Activated T-cell treated with anti-CD3 and anti-CD28 coated beads, Interleukin-2, amount 50 U/mL, for 48 hours (primary cell): ENCODE data around the gene QPRT.
A peak's percentile ranks its signal among the peaks of the same experiment; 100 is the strongest.
"Not testable (repeated sequence)": the region's sequence is repeated elsewhere in the genome, so short reads cannot be mapped to it uniquely, and the experiment has no call there.

Source experiments
- DNase-seq, 2 experiments: peaks; one replicate each; pipeline ENCODE4 v3.0.0-alpha.2; 2020

QPRT gene

DNA sequence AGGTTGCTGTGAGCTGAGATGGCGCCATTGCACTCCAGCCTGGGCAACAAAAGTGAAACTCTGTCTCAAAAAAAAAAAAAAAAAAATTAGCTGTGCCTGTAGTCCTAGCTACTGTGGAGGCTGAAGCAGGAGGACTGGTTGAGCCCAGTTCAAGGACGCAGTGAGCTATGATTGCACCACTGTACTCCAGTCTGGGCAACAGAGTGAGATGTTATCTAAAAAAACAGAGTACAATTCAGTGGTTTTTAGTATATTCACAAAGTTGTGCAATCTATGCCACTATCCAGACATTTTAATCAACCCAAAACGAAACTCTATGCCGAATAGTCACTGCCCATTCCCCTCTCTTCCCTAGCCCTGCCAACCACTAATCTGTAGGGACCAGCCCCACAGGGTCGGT is 41.7 kb downstream of the QPRT start:
- DNase-seq = no peak

DNA sequence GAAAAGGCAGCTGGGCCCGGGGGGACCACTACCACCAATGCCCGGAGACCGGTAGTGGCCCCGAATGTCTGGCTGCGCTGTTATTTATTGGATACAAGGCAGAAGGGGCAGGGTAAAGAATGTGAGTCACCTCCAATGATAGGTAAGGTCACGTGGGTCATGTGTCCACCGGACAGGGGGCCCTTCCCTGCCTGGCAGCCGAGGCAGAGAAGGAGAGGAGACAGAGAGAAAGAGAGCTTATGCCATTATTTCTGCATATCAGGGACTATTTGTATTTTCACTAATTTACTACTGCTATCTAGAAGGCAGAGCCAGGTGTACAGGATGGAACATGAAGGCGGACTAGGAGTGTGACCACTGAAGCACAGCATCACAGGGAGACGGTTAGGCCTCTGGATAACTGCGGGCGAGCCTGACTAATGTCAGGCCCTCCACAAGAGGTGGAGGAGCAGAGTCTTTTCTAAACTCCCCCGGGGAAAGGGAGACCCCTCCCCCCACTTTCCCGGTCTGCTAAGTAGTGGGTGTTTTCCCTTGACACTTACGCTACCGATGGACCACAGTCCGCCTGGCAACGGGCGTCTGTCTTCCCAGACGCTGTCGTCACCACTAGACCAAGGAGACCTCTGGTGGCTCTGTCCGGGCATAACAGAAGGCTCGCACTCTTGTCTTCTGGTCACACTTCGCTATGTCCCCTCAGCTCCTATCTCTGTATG is 42.3 kb downstream of the QPRT start:
- peak; percentile 55 to 63 for DNase-seq

DNA sequence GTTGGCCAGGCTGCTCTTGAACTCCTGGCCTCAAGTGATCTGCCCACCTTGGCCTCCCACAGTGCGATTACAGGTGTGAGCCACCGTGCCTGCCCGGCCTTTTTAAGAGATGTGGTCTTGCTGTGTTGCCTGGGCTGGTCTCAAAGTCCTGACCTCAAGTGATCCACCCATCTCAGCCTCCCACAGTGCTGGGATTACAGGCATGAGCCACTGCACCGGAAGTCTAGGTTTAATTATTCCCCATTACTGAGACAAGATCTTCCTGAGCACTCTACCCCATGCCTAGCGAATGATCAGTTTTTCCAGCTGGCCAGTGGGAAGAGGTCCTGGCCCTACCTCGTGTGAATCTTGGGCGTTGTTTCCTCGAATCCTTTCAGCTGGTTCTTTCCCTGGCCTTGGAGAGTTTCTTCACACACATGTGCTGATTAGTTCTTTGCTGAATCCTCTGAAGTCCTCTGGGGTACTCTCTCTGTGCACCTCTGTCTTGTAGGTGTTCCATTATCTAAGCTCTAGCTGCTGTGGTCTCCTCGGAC is 47.9 kb downstream of the QPRT start:
- no peak for DNase-seq

DNA sequence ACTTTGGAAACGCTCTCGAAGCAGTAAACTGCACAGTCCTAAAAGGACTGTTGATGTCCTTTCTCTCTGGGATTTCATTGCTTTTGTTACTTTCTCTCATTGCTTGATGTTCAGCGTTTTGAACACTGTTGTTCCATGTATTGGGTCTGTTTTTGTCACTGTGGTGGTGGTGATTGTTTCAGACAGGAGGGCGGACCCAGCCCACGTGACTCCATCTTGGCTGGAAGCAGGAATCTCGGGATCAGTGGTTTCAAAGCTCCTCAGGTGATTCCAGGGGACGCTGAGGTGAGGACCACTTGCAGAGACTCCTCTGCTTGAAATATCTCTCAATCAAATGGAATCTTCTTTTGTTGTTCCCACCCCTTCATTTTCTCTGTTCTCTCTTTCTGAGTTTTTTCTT is 48.5 kb downstream of the QPRT start:
- DNase-seq = no peak

DNA sequence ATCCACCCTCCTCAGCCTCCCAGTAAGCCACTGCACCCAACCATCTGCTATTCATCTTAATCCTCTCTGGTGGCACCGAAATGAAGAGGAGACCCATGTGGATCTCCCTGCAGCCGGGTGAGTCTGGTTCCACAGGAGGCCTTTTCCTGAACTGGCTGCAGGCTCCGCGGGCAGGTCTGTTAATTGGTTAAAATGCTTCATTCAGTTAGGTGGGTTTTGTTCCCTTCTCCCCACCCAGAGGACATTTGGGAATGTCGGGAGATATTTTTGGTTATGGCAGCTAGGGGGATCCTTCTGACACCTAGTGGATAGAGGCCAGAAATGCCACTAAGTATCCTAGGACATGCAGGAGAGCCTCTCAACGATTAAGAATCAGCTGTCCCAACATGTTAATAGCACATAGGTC is 50.1 kb downstream of the QPRT start:
- DNase-seq = no peak

DNA sequence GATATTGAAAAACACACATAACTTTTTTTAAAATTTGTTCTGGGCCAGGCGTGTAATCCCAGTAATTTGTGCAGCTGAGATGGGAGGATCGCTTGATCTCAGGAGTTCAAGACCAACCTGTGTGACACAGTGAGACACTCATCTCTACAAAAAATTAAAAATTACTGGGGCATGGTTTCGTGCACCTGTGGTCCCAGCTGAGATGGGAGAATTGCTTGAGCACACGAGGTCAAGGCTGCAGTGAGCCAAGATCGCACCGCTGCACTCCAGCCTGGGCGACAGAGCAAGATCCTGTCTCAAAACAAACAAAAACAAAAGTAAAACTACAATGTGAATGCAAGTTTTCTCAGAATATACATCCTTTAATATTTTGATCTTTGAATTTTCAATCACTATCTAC is 51.7 kb downstream of the QPRT start:
- no peak for DNase-seq

DNA sequence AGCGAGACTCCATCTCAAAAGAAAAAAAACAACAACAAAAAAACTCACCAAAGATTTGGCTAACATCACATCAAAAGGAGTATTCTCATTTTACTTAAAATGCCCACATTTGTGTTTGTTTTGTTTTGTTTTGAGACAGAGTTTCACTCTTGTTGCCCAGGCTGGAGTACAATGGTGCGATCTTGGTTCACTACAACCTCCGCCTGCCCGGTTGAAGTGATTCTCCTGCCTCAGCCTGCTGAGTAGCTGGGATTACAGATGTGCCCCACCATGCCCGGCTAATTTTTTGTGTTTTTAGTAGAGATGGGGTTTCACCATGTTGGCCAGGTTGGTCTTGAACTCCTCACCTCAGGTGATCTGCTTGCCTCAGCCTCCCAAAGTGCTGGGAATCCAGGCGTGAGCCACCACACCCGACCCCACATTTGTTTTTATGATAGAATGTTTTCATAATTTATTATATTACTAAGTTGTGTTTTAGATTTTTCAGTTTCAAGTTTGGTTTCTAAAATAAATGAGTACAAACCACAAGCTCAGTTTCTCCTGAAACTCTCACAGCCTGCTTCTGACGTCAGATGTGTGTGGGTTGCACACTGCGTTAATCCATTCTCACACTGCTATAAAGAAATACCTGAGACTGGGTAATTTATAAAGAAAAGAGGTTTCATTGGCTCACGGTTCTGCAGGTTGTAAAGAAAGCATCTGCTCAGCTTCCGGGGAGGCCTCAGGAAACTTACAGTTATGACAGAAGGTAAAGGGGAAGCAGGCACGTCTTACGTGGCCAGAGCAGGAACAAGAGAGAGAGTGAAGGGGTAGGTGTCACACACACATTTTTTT is 53.0 kb downstream of the QPRT start:
- peak; percentile 82 to 85 for DNase-seq

DNA sequence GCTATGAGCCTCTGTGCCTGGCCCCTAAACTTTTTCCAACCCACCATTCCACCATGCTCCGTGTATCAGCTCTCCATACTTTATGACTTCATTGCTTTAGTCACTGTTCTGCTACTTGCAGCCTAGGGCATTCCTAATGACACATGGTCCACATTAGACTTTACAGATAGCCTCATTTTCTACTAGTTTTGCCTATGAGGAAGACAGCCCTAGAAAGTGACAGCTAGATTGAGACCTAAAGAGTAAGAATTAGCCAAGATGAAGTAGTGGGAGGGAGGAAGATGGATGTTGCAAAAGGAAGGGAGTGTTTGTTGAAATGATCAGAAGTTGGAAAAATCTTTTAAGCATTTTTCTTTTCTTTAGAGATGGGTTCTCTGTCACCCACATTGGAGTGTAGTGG is 55.8 kb downstream of the QPRT start:
- DNase-seq = no peak

DNA sequence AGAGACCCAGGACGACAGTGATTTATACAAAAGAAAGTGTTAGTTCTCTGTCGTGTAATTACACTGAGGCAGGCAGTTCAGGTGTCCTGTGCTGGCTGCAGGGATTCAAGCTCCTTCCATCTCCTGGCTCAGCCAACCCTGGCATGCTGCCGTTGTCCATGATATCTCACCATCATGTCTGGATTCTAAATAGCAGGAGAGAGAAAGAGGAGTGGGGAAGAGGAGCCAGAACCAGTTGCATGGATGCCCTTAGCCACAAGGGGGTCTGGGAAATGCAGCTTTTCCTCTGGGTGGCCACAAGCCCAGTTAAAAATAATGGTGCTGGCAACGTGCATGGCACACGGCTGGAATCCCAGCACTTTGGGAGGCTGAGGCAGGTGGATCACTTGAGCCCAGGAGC is 57.1 kb downstream of the QPRT start:
- no peak for DNase-seq

DNA sequence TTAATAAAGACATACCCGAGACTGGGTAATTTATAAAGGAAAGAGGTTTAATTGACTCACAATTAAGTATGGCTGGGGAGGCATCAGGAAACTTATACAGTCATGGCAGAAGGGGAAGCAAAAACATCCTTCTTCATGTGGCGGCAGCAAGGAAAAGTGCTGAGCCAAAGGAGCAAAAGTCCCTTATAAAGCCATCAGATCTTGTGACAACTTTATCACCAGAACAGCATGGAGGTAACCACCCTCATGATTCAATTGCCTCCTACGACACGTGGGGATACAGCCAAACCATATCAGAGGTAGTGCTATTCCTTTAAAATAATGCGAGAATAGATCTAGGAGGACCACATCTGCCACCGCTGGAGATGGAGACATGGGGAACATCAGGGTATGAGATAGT is 57.8 kb downstream of the QPRT start:
- no peak for DNase-seq

DNA sequence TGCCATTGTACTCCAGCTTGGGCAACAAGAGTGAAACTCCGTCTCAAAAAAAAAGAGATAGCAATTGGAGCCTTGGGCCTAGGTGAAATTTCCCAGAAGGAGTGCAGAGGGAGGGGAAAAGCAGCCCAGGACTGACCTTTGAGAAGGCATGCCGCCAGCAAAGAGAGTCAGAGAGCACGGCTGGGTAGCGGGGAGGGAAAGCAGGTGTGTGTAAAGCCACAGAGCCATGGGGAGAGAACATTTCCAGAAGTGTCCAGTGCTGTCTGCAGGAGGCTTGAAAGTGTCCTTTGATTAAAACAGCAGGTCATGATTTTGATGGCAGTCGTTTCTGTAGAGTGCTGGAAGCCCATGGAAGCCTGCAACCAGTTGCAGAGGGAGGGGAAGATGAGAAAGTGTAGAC is 58.7 kb downstream of the QPRT start:
- DNase-seq = no peak

DNA sequence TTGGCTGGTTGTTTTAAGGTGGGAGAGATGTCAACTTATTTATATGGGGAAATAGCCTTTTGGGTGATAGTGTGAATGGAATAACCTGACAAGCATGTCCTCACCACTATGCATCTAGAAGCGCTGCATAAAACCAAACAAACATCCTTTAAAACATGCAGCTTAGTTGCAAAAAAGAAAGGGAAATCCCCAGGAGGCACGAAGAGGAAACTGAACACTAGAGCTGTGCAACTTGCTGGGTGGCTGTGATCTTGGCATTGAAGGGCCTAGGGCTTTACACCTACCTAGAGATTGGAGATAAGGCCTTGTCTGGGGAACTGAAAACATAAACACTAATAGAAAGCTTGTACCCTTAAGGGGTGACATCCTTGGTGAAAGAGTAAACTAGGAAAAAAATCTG is 59.5 kb downstream of the QPRT start:
- DNase-seq = no peak

DNA sequence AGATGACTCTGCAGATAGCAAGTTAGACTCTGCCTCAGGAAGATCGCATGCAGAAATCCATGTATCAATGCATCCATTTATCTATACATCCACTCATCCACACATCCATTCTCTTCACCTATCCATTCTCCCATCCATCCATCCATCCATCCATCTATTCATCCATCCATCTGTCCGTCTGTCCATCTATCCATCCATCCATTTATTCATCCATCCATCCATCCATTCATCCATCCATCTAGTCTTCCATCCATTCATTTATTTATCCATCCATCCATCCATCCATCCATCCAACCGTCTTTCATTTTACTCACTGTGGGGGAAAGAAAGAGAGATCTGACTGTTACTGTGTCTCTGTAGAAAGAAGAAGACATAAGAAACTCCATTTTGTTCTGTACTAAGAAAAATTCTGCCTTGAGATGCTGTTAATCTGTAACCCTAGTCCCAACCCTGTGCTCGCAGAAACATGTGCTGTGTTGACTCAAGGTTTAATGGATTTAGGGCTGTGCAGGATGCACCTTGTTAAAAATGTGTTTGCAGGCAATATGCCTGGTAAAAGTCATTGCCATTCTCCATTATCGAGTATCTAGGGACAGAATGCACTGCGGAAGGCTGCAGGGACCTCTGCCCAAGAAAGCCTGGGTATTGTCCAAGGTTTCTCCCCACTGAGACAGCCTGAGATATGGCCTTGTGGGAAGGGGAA is 61.1 kb downstream of the QPRT start:
- DNase-seq = not testable (repeated sequence)

DNA sequence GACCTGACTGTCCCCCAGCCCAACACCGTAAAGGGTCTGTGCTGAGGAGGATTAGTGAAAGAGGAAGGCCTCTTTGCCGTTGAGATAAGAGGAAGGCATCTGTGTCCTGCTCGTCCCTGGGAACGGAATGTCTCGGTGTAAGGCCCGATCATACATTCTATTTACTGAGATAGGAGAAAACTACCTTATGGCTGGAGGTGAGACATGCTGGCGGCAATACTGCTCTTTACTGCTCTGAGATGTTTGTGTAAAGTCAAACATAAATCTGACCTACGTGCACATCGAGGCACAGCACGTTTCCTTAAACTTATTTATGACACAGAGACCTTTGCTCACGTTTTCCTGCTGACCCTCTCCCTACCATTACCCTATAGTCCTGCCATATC is 61.6 kb downstream of the QPRT start:
- DNase-seq = not testable (repeated sequence)

DNA sequence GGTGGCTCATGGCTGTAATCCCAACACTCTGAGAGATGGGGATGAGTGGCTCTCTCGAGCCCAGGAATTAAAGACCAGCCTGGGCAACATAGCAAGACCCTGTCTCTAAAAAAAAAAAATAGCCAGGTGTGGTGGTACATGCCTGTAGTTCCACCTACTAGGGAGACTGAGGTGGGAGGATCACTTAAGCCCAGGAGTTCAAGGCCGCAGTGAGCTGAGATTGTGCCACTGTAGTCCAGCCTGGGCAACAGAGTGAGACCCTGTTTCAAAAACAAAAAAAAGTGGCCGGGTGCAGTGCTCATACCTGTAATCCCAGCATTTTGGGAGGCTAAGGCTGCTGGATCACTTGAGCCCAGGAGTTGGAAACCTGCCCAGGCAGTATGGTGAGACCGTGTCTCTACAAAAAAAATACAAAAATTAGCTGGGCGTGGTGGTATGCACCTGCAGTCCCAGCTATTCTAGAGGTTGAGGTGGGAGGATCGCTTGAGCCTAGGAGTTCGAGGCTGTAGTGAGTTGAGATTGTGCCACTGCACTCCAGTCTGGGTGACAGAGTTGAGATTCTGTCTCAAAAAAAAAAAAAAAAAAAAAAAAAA is 63.8 kb downstream of the QPRT start:
- DNase-seq = no peak

DNA sequence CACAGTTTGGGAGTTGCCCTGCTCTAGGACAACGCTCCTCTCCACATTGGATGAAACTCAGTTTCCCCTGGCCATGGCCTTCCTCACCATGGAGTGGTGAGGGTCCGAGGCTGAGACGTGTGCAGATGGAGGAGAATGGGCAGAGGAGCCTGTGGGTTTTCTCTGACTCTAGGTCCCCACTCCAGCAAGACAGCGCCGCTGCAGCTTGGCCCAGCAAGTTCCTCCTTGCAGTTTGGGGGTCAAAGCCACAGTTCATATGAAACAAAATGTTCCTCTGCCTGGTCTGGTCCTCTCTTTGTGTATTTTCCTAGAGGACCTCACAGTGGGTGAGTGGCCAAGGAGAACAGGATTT is 64.5 kb downstream of the QPRT start:
- no peak for DNase-seq

DNA sequence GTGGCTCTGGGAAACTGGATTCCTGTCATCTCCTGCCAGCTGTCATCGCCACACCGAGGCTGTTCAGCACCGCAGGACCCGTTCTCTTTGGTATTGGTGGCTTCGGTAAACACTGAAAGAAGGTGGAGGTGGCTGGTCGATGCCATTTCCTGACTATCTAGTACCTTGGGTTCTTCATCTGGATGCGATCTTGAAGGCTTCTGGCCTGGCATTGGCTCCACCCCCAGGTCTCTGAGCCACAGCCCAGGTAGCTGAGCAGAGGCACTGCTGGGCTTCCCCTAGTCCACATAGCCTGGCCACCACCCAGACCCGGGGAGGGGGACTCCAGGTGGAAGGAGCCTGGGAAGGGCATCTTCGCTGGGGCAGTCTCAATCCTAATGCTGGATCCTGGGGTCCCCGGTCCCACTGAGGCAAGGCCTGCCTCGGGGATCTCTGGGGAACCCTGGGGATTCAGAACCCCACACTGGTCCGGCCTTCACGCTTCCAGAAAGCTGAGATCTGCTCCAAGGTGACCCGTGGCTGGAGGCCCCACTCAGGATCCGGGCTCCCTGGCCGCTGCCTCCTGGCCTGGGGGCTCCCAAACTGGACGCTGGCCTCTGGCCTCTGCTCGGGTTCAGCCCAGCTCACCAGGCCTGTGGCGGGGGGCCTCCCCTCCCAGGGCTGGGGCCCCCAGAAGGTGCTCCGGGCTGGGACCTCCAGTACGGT is 65.0 kb downstream of the QPRT start:
- peak; percentile 50 to 63 for DNase-seq

DNA sequence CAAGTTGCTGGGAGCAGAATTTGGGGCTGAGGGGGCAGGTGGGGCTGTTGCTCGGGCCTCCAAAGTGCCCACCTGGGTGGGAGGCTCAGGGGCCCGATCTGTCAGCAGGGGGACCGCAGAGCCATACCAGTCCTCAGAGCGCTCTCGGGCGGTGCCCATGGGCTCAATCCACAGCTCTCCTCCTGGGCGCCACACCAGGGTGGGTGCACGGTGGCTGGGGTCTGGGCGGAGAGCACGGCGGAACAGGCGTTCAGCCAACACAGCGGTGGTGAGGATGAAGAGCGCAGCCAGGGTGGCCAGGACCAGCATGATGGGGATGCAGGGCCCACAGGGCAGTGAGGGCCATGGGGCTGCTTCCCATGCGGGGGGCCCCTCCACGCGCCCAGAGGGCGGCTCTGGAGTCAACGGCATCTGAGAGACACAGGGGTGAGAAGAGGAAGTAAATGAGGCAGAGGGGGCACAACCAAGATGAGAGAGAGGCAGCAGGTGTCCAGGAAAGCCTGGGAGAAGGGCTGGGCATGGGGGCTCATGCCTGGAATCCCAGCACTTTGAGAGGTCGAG is 65.6 kb downstream of the QPRT start:
- DNase-seq = peak; percentile 40 to 50

DNA sequence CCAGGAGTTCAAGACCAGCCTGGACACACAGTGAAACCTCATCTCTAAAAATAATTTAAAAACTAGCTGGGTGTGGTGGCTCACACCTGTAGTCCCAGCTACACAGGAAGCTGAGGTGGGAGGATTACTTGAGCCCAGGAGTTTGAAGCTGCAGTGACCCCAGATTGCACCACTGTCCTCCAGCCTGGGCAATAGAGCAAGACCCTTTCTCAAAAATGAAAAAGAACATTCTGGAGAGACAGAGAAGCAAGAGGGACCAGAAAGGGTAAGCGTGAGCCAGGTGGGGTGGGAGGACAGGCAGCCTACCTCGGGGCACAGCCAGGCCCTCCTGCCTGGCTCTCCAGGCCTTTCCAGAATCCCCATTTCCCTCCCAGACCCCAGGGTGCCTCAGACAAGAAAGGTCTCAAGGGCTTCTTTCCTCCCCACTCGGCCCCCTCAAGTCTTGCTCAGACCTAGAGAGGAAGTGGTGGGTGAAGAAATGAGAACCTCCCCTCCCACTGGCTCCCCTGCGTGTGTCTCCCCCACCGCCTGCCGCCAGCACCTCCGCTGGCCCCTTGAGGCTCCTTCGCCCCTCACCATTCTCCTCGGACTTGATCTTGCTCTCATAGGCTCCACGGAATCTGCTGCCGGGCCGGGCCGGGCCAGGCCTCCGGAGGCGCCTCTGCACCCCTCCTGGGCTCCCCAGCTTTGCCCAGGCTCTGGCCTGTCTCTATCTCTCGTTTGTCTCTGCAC is 66.3 kb downstream of the QPRT start:
- DNase-seq = peak; percentile 72 to 75

DNA sequence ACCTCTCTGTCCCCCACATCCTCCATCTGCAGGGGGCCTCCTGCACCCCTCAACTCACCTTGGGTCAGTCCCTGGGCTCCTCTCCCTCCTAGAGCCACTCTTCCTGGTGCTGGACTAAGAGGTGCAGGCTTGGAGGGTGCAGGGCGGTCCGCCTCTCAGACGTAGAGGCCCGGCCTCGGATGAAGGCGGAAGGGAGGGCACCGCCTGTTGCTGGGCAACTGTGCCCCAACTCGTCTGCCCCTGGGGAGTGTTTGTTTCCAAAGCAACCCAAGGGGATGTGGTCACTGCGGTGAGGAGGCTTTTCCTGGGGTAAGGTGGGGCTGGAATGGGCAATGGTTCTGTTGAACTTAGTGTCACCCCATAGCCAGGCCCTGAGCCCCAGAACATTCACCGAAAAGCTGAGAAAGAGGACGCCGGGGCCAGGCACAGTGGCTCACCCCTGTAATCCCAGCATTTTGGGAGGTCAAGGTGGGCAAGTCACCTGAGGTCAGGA is 66.9 kb downstream of the QPRT start, which contains the start of gene C16orf54:
C16orf54 (minus strand) TSS at position 138 of the 493 bp plus-strand sequence. CDS start 1,039 bp downstream, outside the sequence.
- peak; percentile 89 for DNase-seq

DNA sequence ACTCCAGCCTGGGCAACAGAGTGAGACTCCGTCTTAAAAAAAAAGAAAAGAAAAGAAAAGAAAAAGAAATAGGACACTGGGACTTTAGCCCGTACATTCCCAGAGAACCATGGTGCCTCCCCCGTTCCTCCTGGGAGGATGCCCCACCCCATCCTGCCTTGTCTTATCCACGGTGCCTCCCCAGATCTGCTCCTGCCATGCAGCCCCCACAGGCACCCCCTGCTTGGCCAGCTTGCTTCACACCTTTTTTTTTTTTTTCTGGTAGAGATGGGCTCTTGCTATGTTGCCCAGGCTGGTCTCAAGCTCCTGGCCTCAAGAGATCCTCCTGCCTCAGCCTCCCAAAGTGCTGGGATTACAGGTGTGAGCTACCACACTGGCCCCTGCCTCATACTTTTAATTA is 67.5 kb downstream of the QPRT start:
- DNase-seq = not testable (repeated sequence)
